Measurements from ENCODE around the gene KAT6B.
A peak's percentile ranks its signal among the peaks of the same experiment; 100 is the strongest.

The KAT6B gene

GRCh38 chr10:74921744-74922143 lies 95.3 kb downstream of the KAT6B start:
- no peak for DNase-seq (ENCODE audit: low spot score)

GRCh38 chr10:74922921-74923320 lies 96.5 kb downstream of the KAT6B start:
- peak; percentile 47 for DNase-seq (ENCODE audit: low spot score)

GRCh38 chr10:74923556-74923955 lies 97.2 kb downstream of the KAT6B start:
- DNase-seq (ENCODE audit: low spot score): no peak

- DNase-seq (ENCODE audit: low spot score): peak; percentile 90
Measured at GRCh38 chr10:74924251-74924963, 98.0 kb downstream of the KAT6B start.

GRCh38 chr10:74925291-74925690 lies 98.9 kb downstream of the KAT6B start:
- DNase-seq (ENCODE audit: low spot score): no peak

DNA sequence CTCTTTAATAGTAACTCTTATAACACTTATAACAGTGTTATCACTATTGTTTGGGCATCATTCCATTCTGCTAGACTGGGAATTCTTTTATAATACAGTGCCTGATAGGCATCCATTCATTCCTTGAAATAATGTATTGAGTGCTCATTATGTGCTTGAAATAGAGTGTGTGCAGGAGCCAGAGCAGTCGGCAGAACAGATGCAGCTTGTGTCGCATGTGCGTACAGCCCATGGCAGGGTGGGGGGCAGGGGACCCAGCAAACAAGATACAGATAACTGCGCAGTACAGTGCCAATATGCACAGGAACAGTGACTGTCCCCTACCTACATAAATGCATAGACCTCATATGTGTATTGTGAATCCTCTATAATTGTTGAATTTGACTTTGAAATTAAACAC lies 99.3 kb downstream of the KAT6B start:
- DNase-seq (ENCODE audit: low spot score): no peak

DNA sequence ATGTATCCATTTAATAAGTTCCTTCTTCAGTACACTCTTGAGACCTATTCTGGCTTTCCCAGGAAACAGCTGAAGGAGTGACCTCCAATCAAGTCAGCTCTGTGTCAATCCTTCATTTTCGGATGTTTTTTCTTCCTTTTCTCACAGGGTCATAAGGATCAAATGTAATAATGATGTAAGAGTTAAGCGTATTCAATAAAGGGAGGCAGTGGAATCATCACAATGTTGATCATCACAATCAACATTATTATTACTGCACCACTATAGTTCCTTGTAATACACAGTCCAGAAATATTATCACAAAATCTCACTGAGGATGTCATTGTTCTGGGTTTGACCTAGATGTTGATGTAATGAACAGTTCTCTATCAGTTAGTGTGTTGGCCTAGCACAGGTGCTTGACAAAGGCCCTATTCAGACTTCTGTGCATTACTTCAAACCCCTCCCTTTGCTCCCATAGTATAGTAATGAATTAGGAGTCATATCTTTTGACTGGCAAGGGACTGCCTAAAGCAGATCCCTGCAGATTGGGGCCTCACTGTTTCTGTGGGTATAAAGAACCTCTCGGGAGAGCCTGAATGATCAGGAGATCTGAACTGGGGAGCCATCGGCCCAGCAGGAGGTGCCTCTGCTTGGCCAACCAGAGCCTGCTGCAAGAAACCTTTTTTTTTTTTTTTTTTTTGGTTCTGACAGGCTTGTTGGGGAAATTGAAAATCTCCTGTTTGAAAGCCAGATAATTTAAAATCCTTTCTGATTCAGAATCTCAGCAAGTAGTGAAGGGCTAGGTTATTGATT lies 100.6 kb downstream of the KAT6B start:
- no peak for DNase-seq (ENCODE audit: low spot score)

GRCh38 chr10:74927701-74928100 lies 101.3 kb downstream of the KAT6B start:
- DNase-seq (ENCODE audit: low spot score): peak; percentile 43

GRCh38 chr10:74928742-74929191 lies 102.4 kb downstream of the KAT6B start:
- no peak for DNase-seq (ENCODE audit: low spot score)

DNA sequence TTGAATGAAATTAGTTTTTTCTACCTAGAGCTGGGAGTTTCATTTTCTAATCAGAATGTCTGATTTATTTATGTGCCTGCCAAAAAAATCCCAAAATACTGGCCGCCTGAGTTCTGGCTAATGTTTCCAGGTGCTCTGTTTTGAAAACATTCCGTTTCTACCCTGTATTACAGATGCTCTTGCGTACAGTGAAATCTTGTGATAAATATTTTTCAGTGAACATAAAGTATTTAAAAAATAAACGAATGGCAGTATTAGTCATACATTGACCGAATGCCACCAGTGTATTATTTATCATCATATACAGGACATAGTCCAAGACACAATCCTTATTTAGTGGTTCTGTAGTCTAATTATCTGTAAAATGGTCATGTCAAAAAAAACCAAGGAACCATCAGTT lies 102.8 kb downstream of the KAT6B start:
- DNase-seq (ENCODE audit: low spot score): no peak

DNA sequence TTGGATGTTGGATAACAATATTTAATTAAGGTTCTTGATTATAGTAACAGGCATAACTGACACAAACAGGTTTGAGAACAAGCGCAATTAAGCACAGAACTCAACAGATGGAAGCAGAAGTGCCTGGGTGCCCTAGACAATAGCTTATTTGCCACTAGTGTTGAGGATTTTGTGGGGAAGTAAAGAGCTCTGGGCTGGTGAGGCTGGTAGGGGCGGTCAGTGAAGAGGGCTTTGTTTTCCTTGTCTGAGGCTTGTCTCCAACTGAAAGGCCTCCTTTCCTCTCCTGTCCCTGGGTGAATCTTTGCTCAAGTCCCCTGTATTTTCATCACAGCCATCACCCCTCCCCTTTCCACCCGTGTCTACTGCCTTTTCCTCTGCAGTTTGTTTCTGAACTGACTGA lies 104.6 kb downstream of the KAT6B start:
- no peak for DNase-seq (ENCODE audit: low spot score)

GRCh38 chr10:74932648-74933047 lies 106.2 kb downstream of the KAT6B start:
- DNase-seq (ENCODE audit: low spot score): no peak

GRCh38 chr10:74934100-74934812 lies 107.9 kb downstream of the KAT6B start:
- DNase-seq (ENCODE audit: low spot score): no peak

DNA sequence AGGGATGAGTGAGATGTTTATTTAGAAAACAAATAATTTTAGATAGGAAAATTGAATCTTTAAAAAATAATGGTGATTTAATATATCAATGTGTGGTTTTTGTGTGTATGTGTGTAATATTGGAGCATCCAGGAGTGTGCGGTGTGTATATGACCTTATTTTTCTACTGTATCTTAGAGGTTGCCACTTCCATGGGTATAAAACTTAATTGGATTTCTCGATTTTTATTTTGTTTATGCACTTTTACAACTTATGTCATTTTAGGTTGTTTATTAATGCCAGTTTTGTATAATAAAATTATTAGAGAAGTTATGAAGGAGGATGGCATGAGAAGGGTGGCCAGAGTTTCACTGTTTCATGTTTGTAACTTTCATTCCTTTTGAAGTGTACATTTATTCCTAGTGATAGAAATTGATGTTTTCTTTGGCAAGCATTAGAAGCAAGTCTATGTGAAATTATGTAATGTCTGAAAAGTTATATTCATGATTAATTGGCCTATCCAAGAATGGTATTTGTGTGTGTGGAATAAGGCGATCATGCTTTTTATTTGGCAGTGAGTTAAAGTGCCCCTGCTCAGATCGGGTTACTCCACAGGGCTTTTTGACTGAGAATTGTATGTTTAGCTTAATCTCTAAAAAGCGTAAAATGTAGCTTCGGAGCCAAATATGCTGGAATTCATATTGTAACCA lies 110.3 kb downstream of the KAT6B start:
- DNase-seq (ENCODE audit: low spot score): no peak

DNA sequence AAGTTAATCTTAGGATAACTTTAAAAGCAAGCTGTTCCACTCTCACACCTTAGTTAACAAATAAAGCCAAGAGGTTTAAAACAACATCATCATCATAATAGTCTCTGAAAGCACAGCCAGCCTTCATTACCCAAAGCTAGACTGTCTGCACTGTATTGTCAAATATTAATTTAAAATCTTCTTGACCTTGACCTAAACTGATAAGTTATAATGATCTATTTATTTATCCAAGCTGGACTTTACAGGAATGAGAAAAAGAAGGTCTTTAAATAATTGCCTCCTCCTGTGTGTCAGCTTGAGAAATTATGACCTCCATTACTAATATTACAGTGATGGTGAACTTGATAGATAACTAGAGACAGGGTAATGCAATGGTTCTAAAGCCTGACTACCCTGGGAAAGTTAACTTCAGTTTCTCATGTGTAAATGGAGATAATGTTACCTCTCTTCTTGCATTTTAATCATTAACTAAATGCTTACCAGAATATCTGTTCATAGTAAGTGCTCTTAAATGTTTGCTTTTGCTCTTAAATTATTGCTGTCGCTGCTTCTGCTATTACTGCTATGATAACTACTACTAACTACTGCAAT lies 111.0 kb downstream of the KAT6B start:
- peak; percentile 17 for DNase-seq (ENCODE audit: low spot score)

DNA sequence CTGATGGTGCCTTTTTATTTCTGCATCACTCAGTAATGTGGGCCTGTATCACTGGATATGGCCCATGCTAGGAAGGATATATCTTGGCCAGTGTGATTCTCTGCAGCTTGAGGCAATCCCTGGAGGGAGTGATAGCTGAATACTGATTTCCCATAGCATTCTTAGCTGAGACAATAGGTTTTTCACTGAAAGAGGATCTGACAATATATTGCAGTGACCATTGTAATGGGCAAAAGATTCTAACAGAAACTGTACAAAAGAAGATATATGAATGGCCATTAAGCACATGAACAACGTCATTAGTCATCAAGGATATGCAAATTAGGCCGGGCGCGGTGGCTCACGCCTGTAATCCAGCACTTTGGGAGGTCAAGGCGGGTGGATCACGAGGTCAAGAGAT lies 117.8 kb downstream of the KAT6B start:
- DNase-seq (ENCODE audit: low spot score): no peak

DNA sequence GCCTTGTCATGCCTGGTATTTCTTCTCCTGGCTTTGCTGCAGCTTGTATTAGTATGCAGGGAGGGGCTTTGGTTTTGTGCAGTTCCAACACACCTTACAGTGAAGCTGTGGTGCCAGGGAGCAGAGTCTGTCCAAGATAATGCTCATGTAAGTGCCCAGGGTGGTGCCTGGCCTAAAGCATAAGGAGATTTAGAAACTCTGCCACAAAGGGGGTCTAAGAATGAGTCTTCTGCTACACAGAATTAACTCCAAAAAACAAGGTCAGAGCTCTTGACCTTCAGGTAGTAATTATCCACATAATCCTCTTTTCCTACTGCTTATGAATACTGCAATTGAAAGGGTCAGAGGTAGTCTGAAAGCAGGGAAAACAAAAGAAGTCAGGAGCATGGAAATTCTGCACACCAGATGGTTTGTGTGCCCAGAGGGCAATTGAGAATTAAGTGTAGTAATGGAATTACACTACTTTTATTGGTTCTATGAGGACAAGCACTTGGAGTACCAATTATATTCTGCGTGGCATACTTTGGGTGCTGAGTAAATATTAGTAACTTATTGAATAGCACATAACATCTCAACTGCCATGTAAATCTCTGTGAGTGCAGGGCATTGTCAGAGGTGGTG lies 121.5 kb downstream of the KAT6B start:
- DNase-seq (ENCODE audit: low spot score): no peak

- DNase-seq (ENCODE audit: low spot score): no peak
Measured at GRCh38 chr10:74949034-74949832, 122.8 kb downstream of the KAT6B start.

DNA sequence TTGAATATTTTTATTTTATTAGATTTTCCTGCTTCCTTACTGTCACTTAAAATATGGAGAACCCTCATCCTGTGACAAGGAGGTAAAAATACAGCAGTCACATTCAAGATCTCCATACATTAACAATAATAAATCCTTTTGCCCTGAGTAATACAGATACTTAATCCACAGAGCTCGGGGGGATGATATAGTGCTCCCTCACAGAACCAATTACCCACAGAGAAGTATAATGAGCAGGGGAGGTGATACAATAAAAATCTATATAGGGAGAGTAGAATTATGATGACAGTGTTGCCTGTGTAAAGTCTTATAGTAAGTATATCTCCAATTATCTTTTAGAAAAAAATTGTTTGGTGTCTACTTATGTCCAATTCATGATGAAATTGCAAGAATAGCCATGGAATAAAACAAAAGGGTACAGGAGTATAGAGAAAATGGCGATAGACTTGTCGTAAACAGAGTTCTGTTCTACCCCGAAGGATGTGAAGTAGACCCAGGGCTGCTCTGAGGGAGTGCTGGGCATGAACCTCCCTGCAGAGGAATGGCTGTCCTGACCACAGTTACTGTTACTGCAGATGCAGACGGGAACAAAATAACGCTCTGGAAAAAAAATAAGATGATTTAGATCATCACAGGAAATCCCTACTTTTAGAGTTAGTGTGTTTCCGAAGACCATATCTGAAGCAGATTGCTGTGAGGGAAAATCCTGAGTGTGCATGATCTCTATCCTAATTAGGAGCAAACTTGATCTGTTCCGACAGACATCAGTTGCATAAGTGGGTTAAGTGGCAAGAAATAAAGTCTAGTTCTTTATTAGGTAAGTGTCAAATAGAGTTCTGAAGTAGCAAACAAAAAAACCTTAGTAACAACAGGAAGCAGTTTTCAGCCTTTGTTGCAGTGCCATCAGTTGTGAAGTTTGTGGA lies 123.7 kb downstream of the KAT6B start:
- no peak for DNase-seq (ENCODE audit: low spot score)

Data from kidney tubule cell (primary cell).